ENCODE results near the gene IAPP. TPM values are rescaled to one million over a fixed set of nuclear protein-coding genes. Genes with fewer than 3 reads are reported as not detected.

Gene IAPP
- total RNA-seq, 1 experiment from 2014 or later: not detected

DNA sequence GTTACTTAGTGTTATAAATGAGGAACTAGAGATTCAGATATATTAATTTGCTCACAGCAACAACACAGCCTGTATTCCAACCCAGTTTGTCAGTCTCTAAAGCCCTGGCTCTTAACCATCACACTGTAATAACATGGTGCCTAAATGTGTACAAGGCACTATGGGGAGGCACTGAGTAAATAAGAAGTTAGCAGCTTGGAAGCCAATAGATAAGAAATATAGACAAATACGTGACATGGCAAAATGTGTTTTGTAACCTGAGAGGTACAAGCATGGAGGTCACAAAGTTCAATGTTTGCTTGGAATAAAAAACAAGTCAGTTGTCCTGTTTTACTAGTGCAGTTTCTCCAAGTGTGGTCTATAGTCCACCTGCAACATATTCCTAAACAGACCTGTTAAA, 21.7 kb upstream of the IAPP start:
- H3K4me3 ChIP-seq (replicated peaks in 1 of 2; ENCODE audit: low read depth in 1 of 2, low read length in 2 of 2): no peak overlapping the region
- CTCF ChIA-PET: no interaction called here
- no peaks in the 10 kb centered on the region for H3K79me2 ChIP-seq (ENCODE audit: insufficient read depth, low read length)
- TF ChIP-seq FOSL1 (IDR thresholded peaks at IDR 0.05; ENCODE audit: low read depth) (no peak), YY1 (IDR thresholded peaks at IDR 0.05; ENCODE audit: extremely low read depth, insufficient replicate concordance, low read depth, low read length) (no peak), ELF1 (IDR thresholded peaks at IDR 0.05; ENCODE audit: borderline replicate concordance, low read depth) (no peak), CEBPB (IDR thresholded peaks at IDR 0.05; ENCODE audit: low read depth) (no peak), EGR1 (IDR thresholded peaks at IDR 0.05; ENCODE audit: low read depth) (no peak), EZH2 (IDR thresholded peaks at IDR 0.05) (no peak)
- TF ChIP-seq, protein P1, sequence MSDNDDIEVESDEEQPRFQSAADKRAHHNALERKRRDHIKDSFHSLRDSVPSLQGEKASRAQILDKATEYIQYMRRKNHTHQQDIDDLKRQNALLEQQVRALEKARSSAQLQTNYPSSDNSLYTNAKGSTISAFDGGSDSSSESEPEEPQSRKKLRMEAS (IDR thresholded peaks at IDR 0.05): no peak
- TF ChIP-seq, protein P2, sequence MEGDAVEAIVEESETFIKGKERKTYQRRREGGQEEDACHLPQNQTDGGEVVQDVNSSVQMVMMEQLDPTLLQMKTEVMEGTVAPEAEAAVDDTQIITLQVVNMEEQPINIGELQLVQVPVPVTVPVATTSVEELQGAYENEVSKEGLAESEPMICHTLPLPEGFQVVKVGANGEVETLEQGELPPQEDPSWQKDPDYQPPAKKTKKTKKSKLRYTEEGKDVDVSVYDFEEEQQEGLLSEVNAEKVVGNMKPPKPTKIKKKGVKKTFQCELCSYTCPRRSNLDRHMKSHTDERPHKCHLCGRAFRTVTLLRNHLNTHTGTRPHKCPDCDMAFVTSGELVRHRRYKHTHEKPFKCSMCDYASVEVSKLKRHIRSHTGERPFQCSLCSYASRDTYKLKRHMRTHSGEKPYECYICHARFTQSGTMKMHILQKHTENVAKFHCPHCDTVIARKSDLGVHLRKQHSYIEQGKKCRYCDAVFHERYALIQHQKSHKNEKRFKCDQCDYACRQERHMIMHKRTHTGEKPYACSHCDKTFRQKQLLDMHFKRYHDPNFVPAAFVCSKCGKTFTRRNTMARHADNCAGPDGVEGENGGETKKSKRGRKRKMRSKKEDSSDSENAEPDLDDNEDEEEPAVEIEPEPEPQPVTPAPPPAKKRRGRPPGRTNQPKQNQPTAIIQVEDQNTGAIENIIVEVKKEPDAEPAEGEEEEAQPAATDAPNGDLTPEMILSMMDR (IDR thresholded peaks at IDR 0.05 in 2 of 3, conservative IDR thresholded peaks at IDR 0.05 in 1 of 3; ENCODE audit: borderline replicate concordance in 1 of 3, insufficient read depth in 1 of 3, low read depth in 2 of 3, low read length in 2 of 3): no peak
- H3K9me3 ChIP-seq (ENCODE audit: control insufficient read depth in 1 of 2, insufficient read depth in 1 of 2, low read depth in 1 of 2, low read length in 2 of 2): no peaks in the 10 kb centered on the region
- RAD21 ChIA-PET (ENCODE audit: low non-redundant PET in 1 of 2, low total read pairs in 2 of 2, uncharacterized antibody in 2 of 2, unreplicated experiment in 2 of 2): no interaction called here
- intact Hi-C loops (cut with micrococcal nuclease): no loop called here
- POLR2A ChIA-PET: no interaction called here
- DNase-seq (ENCODE audit: low read depth, low spot score) (no peak), ATAC-seq (no peak)
- H4K20me1 ChIP-seq (ENCODE audit: insufficient read depth): no peaks in the 10 kb centered on the region
- no peaks in the 10 kb centered on the region for H3K4me1 ChIP-seq (ENCODE audit: control insufficient read depth in 1 of 2, insufficient read depth in 2 of 2, low read length in 2 of 2)
- H3K9me2 ChIP-seq (ENCODE audit: insufficient read depth): no peaks in the 10 kb centered on the region
- H3K36me3 ChIP-seq (ENCODE audit: control insufficient read depth in 1 of 2, insufficient read depth in 2 of 2, low read length in 2 of 2): no peaks in the 10 kb centered on the region
- no peaks in the 10 kb centered on the region for H3K27me3 ChIP-seq (ENCODE audit: insufficient read depth, low read length)
- no peak overlapping the region for H3K9ac ChIP-seq (ENCODE audit: low read length)
- no peak overlapping the region for H3K4me2 ChIP-seq (ENCODE audit: low read length)
- BruUV-seq (replicated peaks): no TSS peak
- no peak overlapping the region for H2AFZ ChIP-seq (ENCODE audit: low read depth, low read length, poor library complexity, severe bottlenecking)
- H3K27ac ChIP-seq (ENCODE audit: low read depth, low read length): no peak overlapping the region

DNA sequence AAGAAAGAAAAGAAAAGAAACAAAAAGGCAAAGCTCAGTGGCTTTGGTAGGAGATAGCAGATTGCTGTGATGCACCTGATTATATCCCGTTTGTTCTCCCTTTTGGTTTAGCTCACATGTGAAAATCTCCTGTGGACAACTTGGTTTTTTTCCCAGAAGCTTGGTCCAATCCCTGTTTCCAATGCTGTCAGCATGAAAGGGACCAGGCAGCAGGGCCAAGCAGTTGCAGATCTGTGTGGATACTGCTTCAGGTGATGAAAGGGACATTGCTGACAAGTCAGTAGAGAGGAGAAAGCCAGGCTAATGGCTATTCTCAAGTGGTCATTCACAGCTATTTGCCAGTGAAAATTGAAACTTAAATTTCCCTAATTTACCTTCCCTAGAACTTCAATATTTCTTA, 19.2 kb upstream of the IAPP start:
- no peaks in the 10 kb centered on the region for H4K20me1 ChIP-seq (ENCODE audit: insufficient read depth)
- TF ChIP-seq, protein P1 (IDR thresholded peaks at IDR 0.05): no peak
- TF ChIP-seq POLR2AphosphoS5 (IDR thresholded peaks at IDR 0.05; ENCODE audit: low read depth, low read length) (no peak), FOSL1 (IDR thresholded peaks at IDR 0.05; ENCODE audit: low read depth) (no peak), ZFX (IDR thresholded peaks at IDR 0.05) (no peak), POLR2A (IDR thresholded peaks at IDR 0.05; ENCODE audit: borderline replicate concordance, extremely low read depth, insufficient read depth, insufficient read length) (no peak), JUND (IDR thresholded peaks at IDR 0.05) (no peak)
- H3K27ac ChIP-seq (ENCODE audit: low read depth, low read length): no peak overlapping the region
- no peaks in the 10 kb centered on the region for H3K9me2 ChIP-seq (ENCODE audit: insufficient read depth)
- RAD21 ChIA-PET (ENCODE audit: low non-redundant PET in 1 of 2, low total read pairs in 2 of 2, uncharacterized antibody in 2 of 2, unreplicated experiment in 2 of 2): no interaction called here
- no peak overlapping the region for H2AFZ ChIP-seq (ENCODE audit: low read depth, low read length, poor library complexity, severe bottlenecking)
- CTCF ChIA-PET: no interaction called here
- H3K27me3 ChIP-seq (ENCODE audit: insufficient read depth, low read length): no peaks in the 10 kb centered on the region
- H3K4me3 ChIP-seq (replicated peaks in 1 of 2; ENCODE audit: low read depth in 1 of 2, low read length in 2 of 2): no peak overlapping the region
- H3K79me2 ChIP-seq (ENCODE audit: insufficient read depth, low read length): no peaks in the 10 kb centered on the region
- DNase-seq (ENCODE audit: low read depth, low spot score): no peak
- no peak for ATAC-seq
- no TSS peak for BruUV-seq (replicated peaks)
- H3K9me3 ChIP-seq (ENCODE audit: control insufficient read depth in 1 of 2, insufficient read depth in 1 of 2, low read depth in 1 of 2, low read length in 2 of 2): no peaks in the 10 kb centered on the region
- H3K4me1 ChIP-seq (ENCODE audit: control insufficient read depth in 1 of 2, insufficient read depth in 2 of 2, low read length in 2 of 2): no peaks in the 10 kb centered on the region
- H3K9ac ChIP-seq (ENCODE audit: low read length): no peak overlapping the region
- intact Hi-C loops (cut with micrococcal nuclease): no loop called here
- POLR2A ChIA-PET: no interaction called here
- no peaks in the 10 kb centered on the region for H3K36me3 ChIP-seq (ENCODE audit: control insufficient read depth in 1 of 2, insufficient read depth in 2 of 2, low read length in 2 of 2)
- H3K4me2 ChIP-seq (ENCODE audit: low read length): no peak overlapping the region
